Measurements from ENCODE around the gene RBM23. TPM values are rescaled to one million over a fixed set of nuclear protein-coding genes. Genes with fewer than 3 reads are reported as not detected.
"Not testable (repeated sequence)": the region's sequence is repeated elsewhere in the genome, so short reads cannot be mapped to it uniquely, and the experiment has no call there.

The RBM23 gene
- total and polyA plus RNA-seq, 12 donors: 24.0 to 58.1 (median 34.8) TPM

DNA sequence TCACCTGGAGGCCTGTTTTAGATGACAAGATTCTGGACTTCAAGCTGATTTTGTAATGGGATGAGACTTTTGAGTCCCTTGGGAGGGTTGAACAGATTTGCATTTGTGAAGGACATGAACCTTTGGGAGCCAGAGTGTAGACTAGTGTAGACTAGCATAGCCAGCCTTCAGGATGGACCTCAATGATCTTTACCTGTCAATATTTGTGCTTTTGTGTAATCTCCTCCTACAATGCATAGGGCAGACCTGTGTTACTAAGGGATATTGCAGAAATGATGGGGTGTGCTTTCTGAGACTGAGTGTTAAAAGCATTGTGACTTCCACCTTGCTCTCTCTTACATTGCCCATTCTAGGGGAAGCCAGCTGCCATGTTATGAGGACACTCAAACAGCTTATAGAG lies 57.3 kb downstream of the RBM23 start:
- Histone ChIP-seq H3K27ac (no peak overlapping the region), H3K4me3 (no peak overlapping the region), H3K36me3 (no peaks in the 10 kb centered on the region), H3K27me3 (no peaks in the 10 kb centered on the region), H3K9me3 (peaks cover 0 to 6% (median 0%) of the 10 kb centered on the region in 11 donors), H3K4me1 (peaks cover 0 to 3% (median 0%) of the 10 kb centered on the region in 9 donors)
- ATAC-seq (no peak), DNase-seq (no peak)
- TF ChIP-seq, protein P1, sequence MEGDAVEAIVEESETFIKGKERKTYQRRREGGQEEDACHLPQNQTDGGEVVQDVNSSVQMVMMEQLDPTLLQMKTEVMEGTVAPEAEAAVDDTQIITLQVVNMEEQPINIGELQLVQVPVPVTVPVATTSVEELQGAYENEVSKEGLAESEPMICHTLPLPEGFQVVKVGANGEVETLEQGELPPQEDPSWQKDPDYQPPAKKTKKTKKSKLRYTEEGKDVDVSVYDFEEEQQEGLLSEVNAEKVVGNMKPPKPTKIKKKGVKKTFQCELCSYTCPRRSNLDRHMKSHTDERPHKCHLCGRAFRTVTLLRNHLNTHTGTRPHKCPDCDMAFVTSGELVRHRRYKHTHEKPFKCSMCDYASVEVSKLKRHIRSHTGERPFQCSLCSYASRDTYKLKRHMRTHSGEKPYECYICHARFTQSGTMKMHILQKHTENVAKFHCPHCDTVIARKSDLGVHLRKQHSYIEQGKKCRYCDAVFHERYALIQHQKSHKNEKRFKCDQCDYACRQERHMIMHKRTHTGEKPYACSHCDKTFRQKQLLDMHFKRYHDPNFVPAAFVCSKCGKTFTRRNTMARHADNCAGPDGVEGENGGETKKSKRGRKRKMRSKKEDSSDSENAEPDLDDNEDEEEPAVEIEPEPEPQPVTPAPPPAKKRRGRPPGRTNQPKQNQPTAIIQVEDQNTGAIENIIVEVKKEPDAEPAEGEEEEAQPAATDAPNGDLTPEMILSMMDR (IDR thresholded peaks at IDR 0.05): no peak
- intact Hi-C loops (cut with DNase I): no loop called here

GRCh38 chr14:22860377-22860776 lies 58.6 kb downstream of the RBM23 start:
- 92 to 93% methylated on average over 3 of the region's 3 CpGs for WGBS, 2 donors
- H3K27me3 ChIP-seq; H3K36me3 ChIP-seq; ATAC-seq; intact Hi-C loops (cut with DNase I); H3K9me3 ChIP-seq; H3K27ac ChIP-seq; H3K4me1 ChIP-seq; DNase-seq; H3K4me3 ChIP-seq: not testable (repeated sequence)

DNA sequence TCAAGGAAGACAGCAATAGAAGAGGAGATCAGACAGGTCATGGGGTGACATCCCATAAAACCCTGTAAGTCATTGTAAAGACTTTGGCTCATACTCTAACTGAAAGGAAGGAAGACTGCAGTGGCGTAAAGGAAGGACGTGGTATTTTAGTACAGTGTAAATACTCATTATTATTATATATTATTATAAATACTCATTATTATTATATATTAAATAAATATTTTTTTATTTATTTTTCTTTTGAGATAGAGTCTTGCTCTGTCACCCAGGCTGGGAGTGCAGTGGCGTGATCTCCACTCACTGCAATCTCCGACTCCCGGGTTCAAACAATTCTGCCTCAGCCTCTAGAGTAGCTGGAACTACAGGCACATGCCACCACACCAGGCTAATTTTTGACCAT lies 62.5 kb downstream of the RBM23 start:
- Histone ChIP-seq H3K9me3 (peaks cover 0 to 7% (median 0%) of the 10 kb centered on the region in 11 donors), H3K4me3 (no peak overlapping the region), H3K4me1 (peaks cover 1 to 21% (median 14%) of the 10 kb centered on the region in 9 donors), H3K27me3 (no peaks in the 10 kb centered on the region), H3K27ac (no peak overlapping the region), H3K36me3 (no peaks in the 10 kb centered on the region)
- 91 to 97% methylated on average over 5 of the region's 5 CpGs for WGBS, 2 donors
- intact Hi-C loops (cut with DNase I): loop anchor here in 6 of 10 donors (5.0 to 10.0 kb wide), 5 partner anchors 34 to 472 kb away; partner anchors contain the start of gene OXA1L (in 1 of the 6)
- ATAC-seq (no peak), DNase-seq (no peak)
- TF ChIP-seq, protein P1 (IDR thresholded peaks at IDR 0.05): no peak

DNA sequence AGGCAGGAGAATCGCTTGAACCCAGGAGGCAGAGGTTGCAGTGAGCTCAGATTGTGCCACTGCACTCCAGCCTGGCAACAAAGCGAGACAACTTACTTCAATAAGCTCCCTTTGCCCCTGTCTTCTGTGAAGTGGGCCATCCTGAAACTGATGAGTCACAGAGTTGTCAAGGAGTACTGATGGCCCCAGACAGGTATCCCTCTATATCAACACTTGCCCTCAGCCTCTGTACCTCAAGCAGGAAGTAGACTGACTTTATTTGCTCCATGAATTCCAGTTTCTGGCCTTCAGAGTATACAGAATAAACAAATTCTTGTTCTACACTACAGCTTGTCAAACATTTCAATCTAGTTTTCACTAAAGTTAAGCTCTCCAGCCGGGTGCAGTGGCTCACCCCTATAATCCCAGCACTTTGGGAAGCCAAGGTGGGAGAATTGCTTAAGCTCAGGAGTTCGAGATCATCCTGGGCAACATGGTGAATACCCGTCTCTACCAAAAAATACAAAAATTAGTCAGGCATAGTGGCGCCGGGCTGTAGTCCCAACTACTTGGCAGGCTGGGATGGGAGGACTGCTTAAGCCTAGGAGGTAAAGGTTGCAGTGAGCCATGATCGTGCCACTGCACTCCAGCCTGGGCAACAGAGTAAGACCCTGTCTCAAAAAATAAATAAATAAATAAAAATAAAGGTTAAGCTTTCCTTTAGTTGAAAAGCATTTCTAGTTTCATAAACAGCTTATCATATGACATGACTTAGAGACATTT lies 63.8 kb downstream of the RBM23 start:
- Histone ChIP-seq H3K4me1 (peaks cover 5 to 34% (median 27%) of the 10 kb centered on the region in 9 donors), H3K4me3 (no peak overlapping the region), H3K27ac (no peak overlapping the region), H3K36me3 (no peaks in the 10 kb centered on the region), H3K27me3 (no peaks in the 10 kb centered on the region), H3K9me3 (peaks cover 0 to 7% (median 0%) of the 10 kb centered on the region in 11 donors)
- WGBS, 2 donors: 96 to 98% methylated on average over 8 of the region's 8 CpGs
- DNase-seq: no peak
- intact Hi-C loops (cut with DNase I): loop anchor here in 8 of 10 donors (5.0 to 10.0 kb wide), 9 partner anchors 33 to 470 kb away; partner anchors contain the start of gene OXA1L (in 1 of the 8)
- TF ChIP-seq, protein P1 (IDR thresholded peaks at IDR 0.05): no peak
- no peak for ATAC-seq

DNA sequence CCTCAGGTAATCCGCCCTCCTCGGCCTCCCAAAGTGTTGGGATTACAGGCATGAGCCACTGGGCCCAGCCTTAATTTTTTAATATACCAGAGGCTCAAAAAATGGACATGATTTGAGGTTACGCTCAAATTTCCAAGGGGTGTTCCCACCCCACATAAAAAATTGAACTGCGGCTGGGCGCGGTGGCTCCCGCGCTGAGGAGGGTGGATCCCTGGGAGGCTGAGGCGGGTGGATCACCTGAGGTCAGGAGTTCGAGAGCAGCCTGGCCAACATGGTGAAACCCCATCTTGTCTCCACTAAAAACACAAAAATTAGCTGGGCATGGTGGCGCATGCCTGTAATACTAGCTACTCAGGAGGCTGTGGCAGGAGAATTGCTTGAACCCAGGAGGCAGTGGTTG lies 64.7 kb downstream of the RBM23 start:
- not testable (repeated sequence) for DNase-seq, H3K36me3 ChIP-seq, H3K4me3 ChIP-seq, H3K27me3 ChIP-seq, H3K9me3 ChIP-seq, H3K27ac ChIP-seq, ATAC-seq
- WGBS, 2 donors: 95 to 97% methylated on average over 11 of the region's 11 CpGs
- intact Hi-C loops (cut with DNase I): loop anchor here in 8 of 10 donors (5.0 to 10.0 kb wide), 8 partner anchors 89 to 469 kb away; partner anchors contain the start of gene OXA1L (in 1 of the 8)
- peaks cover 13 to 42% (median 35%) of the 10 kb centered on the region in 9 donors for H3K4me1 ChIP-seq
